Activated naive CD4-positive, alpha-beta T cell treated with anti-CD3 and anti-CD28 coated beads, Interleukin-2, amount 50 U/mL, for 24 hours (primary cell): ENCODE data around the gene FRAT2.

ENCODE experiments used
- H3K27ac Mint-ChIP-seq: one replicate; pipeline ENCODE4 v1.8.0; 2021; ENCODE audit warnings: mild to moderate bottlenecking, mixed read lengths
- H3K27me3 Mint-ChIP-seq: one replicate; pipeline ENCODE4 v1.8.0; 2021; ENCODE audit warnings: mixed read lengths
- H3K36me3 Mint-ChIP-seq: one replicate; pipeline ENCODE4 v1.8.0; 2021; ENCODE audit warnings: mixed read lengths
- H3K4me1 Mint-ChIP-seq: one replicate; pipeline ENCODE4 v1.8.0; 2021; ENCODE audit warnings: mixed read lengths
- H3K4me3 Mint-ChIP-seq: one replicate; pipeline ENCODE4 v1.8.0; 2021; ENCODE audit warnings: mild to moderate bottlenecking, mixed read lengths
- H3K9me3 Mint-ChIP-seq: one replicate; pipeline ENCODE4 v1.8.0; 2021; ENCODE audit warnings: mixed read lengths

FRAT2 gene

GRCh38 chr10:97334370-97335175 lies at the start of gene FRAT2:
FRAT2 (minus strand) TSS chr10:97334729; CDS start chr10:97334572, 157 bp downstream.
- no peaks in the 10 kb centered on the region for H3K27me3 Mint-ChIP-seq
- H3K27ac Mint-ChIP-seq = peak within 1 kb of the TSS; percentile 94
- peaks cover 11% of the 10 kb centered on the region for H3K36me3 Mint-ChIP-seq

GRCh38 chr10:97384156-97384555 lies 49.6 kb upstream of the FRAT2 start:
- Mint-ChIP-seq H3K27me3 (no peaks in the 10 kb centered on the region), H3K36me3 (peaks cover 8% of the 10 kb centered on the region), H3K27ac (no peak overlapping the region), H3K9me3 (no peaks in the 10 kb centered on the region), H3K4me3 (no peak overlapping the region), H3K4me1 (no peaks in the 10 kb centered on the region)

More at GRCh38 chr10:97334370-97335175, at the start of gene FRAT2:
- H3K4me3 Mint-ChIP-seq = peak within 1 kb of the TSS; percentile 93
- H3K9me3 Mint-ChIP-seq = no peaks in the 10 kb centered on the region
- peaks cover 52% of the 10 kb centered on the region for H3K4me1 Mint-ChIP-seq

GRCh38 chr10:97383159-97383558 lies 48.6 kb upstream of the FRAT2 start:
- H3K4me1 Mint-ChIP-seq = no peaks in the 10 kb centered on the region
- H3K9me3 Mint-ChIP-seq = no peaks in the 10 kb centered on the region
- H3K27me3 Mint-ChIP-seq = no peaks in the 10 kb centered on the region
- H3K4me3 Mint-ChIP-seq = no peak overlapping the region
- no peak overlapping the region for H3K27ac Mint-ChIP-seq
- peaks cover 2% of the 10 kb centered on the region for H3K36me3 Mint-ChIP-seq

GRCh38 chr10:97381626-97382025 lies 47.1 kb upstream of the FRAT2 start:
- Mint-ChIP-seq H3K27me3 (no peaks in the 10 kb centered on the region), H3K4me3 (no peak overlapping the region), H3K27ac (no peak overlapping the region), H3K4me1 (no peaks in the 10 kb centered on the region), H3K36me3 (no peaks in the 10 kb centered on the region), H3K9me3 (no peaks in the 10 kb centered on the region)

- Mint-ChIP-seq H3K9me3 (no peaks in the 10 kb centered on the region), H3K4me3 (no peak overlapping the region), H3K4me1 (no peaks in the 10 kb centered on the region), H3K27ac (no peak overlapping the region), H3K36me3 (no peaks in the 10 kb centered on the region), H3K27me3 (no peaks in the 10 kb centered on the region)
Measured at GRCh38 chr10:97380516-97380915, 46.0 kb upstream of the FRAT2 start.

- no peaks in the 10 kb centered on the region for H3K9me3 Mint-ChIP-seq
- no peaks in the 10 kb centered on the region for H3K27me3 Mint-ChIP-seq
- H3K4me3 Mint-ChIP-seq = no peak overlapping the region
- H3K27ac Mint-ChIP-seq = no peak overlapping the region
- no peaks in the 10 kb centered on the region for H3K4me1 Mint-ChIP-seq
- H3K36me3 Mint-ChIP-seq = no peaks in the 10 kb centered on the region
Measured at GRCh38 chr10:97378933-97379921, 44.7 kb upstream of the FRAT2 start.

GRCh38 chr10:97376413-97376812 lies 41.9 kb upstream of the FRAT2 start:
- Mint-ChIP-seq H3K27me3 (no peaks in the 10 kb centered on the region), H3K36me3 (peaks cover 6% of the 10 kb centered on the region), H3K4me3 (no peak overlapping the region), H3K27ac (no peak overlapping the region), H3K9me3 (no peaks in the 10 kb centered on the region), H3K4me1 (no peaks in the 10 kb centered on the region)

GRCh38 chr10:97373456-97373855 lies 38.9 kb upstream of the FRAT2 start:
- Mint-ChIP-seq H3K27me3 (no peaks in the 10 kb centered on the region), H3K9me3 (no peaks in the 10 kb centered on the region), H3K27ac (no peak overlapping the region)

GRCh38 chr10:97372233-97372875 lies 37.8 kb upstream of the FRAT2 start:
- H3K9me3 Mint-ChIP-seq = no peaks in the 10 kb centered on the region
- no peak overlapping the region for H3K27ac Mint-ChIP-seq
- H3K36me3 Mint-ChIP-seq = peaks cover 11% of the 10 kb centered on the region

More at GRCh38 chr10:97373456-97373855, 38.9 kb upstream of the FRAT2 start:
- no peak overlapping the region for H3K4me3 Mint-ChIP-seq
- no peaks in the 10 kb centered on the region for H3K4me1 Mint-ChIP-seq
- H3K36me3 Mint-ChIP-seq = peaks cover 11% of the 10 kb centered on the region

GRCh38 chr10:97371696-97372095 lies 37.2 kb upstream of the FRAT2 start:
- no peak overlapping the region for H3K4me3 Mint-ChIP-seq
- H3K27me3 Mint-ChIP-seq = no peaks in the 10 kb centered on the region
- no peaks in the 10 kb centered on the region for H3K4me1 Mint-ChIP-seq
- H3K36me3 Mint-ChIP-seq = peaks cover 13% of the 10 kb centered on the region
- no peak overlapping the region for H3K27ac Mint-ChIP-seq
- no peaks in the 10 kb centered on the region for H3K9me3 Mint-ChIP-seq

More at GRCh38 chr10:97372233-97372875, 37.8 kb upstream of the FRAT2 start:
- H3K4me3 Mint-ChIP-seq = no peak overlapping the region
- no peaks in the 10 kb centered on the region for H3K4me1 Mint-ChIP-seq
- no peaks in the 10 kb centered on the region for H3K27me3 Mint-ChIP-seq

GRCh38 chr10:97367126-97367649 lies 32.7 kb upstream of the FRAT2 start:
- Mint-ChIP-seq H3K4me3 (no peak overlapping the region), H3K9me3 (no peaks in the 10 kb centered on the region), H3K4me1 (no peaks in the 10 kb centered on the region), H3K27ac (peak overlapping the region; percentile 14), H3K27me3 (no peaks in the 10 kb centered on the region), H3K36me3 (peaks cover 24% of the 10 kb centered on the region)

GRCh38 chr10:97366572-97366971 lies 32.0 kb upstream of the FRAT2 start:
- Mint-ChIP-seq H3K9me3 (no peaks in the 10 kb centered on the region), H3K4me3 (no peak overlapping the region), H3K4me1 (no peaks in the 10 kb centered on the region), H3K36me3 (peaks cover 21% of the 10 kb centered on the region), H3K27ac (no peak overlapping the region), H3K27me3 (no peaks in the 10 kb centered on the region)

GRCh38 chr10:97365761-97366351 lies 31.3 kb upstream of the FRAT2 start:
- H3K27ac Mint-ChIP-seq = no peak overlapping the region
- H3K4me1 Mint-ChIP-seq = no peaks in the 10 kb centered on the region
- H3K9me3 Mint-ChIP-seq = no peaks in the 10 kb centered on the region
- no peak overlapping the region for H3K4me3 Mint-ChIP-seq
- no peaks in the 10 kb centered on the region for H3K27me3 Mint-ChIP-seq
- H3K36me3 Mint-ChIP-seq = peaks cover 19% of the 10 kb centered on the region

- Mint-ChIP-seq H3K9me3 (no peaks in the 10 kb centered on the region), H3K36me3 (peaks cover 22% of the 10 kb centered on the region), H3K27ac (no peak overlapping the region)
Measured at GRCh38 chr10:97363071-97363470, 28.5 kb upstream of the FRAT2 start.

More at GRCh38 chr10:97363071-97363470, 28.5 kb upstream of the FRAT2 start:
- Mint-ChIP-seq H3K27me3 (no peaks in the 10 kb centered on the region), H3K4me1 (no peaks in the 10 kb centered on the region), H3K4me3 (no peak overlapping the region)
